WTC11 (cell line): ENCODE results near the gene UNC79. TPM values are rescaled to one million over a fixed set of nuclear protein-coding genes. Genes with fewer than 3 reads are reported as not detected.
A peak's percentile ranks its signal among the peaks of the same experiment; 100 is the strongest.

Experiments used
- ATAC-seq: fragments of 200-7000 bp; cut with Tn5 transposase; 2 replicates; pipeline ENCODE4 v1.10.0; 2021; ENCODE audit warnings: mild to moderate bottlenecking, moderate library complexity
- CTCF ChIA-PET: fragments of 300-600 bp; sonication (Branson Sonifier 250); formaldehyde crosslinking; loops from one replicate; lab custom pipeline; 2021; ENCODE audit warnings: antibody characterized with exemption; lab: Charles Lee
- POLR2A ChIA-PET: fragments of 350-600 bp; sonication (Branson Sonifier 250); formaldehyde crosslinking; loops from one replicate; lab custom pipeline; 2021; ENCODE audit warnings: antibody characterized with exemption; lab: Charles Lee
- DNase-seq: peaks from one replicate; pipeline ENCODE4 v3.0.0; 2021; ENCODE audit warnings: low spot score
- H3K27ac Mint-ChIP-seq: 2 replicates; pipeline ENCODE4 v1.8.0; 2021; ENCODE audit warnings: mixed read lengths
- H3K27me3 Mint-ChIP-seq: 2 replicates; pipeline ENCODE4 v1.8.0; 2021; ENCODE audit warnings: low read depth, mild to moderate bottlenecking, moderate library complexity, mixed read lengths
- H3K36me3 Mint-ChIP-seq: 2 replicates; pipeline ENCODE4 v1.8.0; 2021; ENCODE audit warnings: mixed read lengths
- H3K4me1 Mint-ChIP-seq: 2 replicates; pipeline ENCODE4 v1.8.0; 2022; ENCODE audit warnings: mixed read lengths
- H3K4me3 Mint-ChIP-seq: 2 replicates; pipeline ENCODE4 v1.8.0; 2021; ENCODE audit warnings: mild to moderate bottlenecking, moderate library complexity, mixed read lengths
- H3K9me3 Mint-ChIP-seq: 2 replicates; pipeline ENCODE4 v1.8.0; 2021; ENCODE audit warnings: mixed read lengths
- ATF6 ChIP-seq: sonication (generic); formaldehyde crosslinking; IDR thresholded peaks from 2 replicates; pipeline ENCODE4 v1.8.1; 2023; ENCODE audit warnings: mild to moderate bottlenecking, missing genetic modification reagents
- CBFB ChIP-seq: sonication (generic); formaldehyde crosslinking; IDR thresholded peaks from 2 replicates; pipeline ENCODE4 v1.8.1; 2022; ENCODE audit warnings: mild to moderate bottlenecking, low read depth, missing genetic modification reagents
- CDX4 ChIP-seq: fragments of 250-450 bp; sonication (Bioruptor Pico); IDR thresholded peaks from 2 replicates; pipeline ENCODE4 v1.9.0; 2021; ENCODE audit warnings: moderate library complexity, mild to moderate bottlenecking, inconsistent platforms, borderline replicate concordance
- CTCF ChIP-seq: fragments of 200-600 bp; IDR thresholded peaks from 2 replicates; pipeline ENCODE4 v1.8.0; 2022; ENCODE audit warnings: antibody characterized with exemption
- E2F1 ChIP-seq: sonication (generic); formaldehyde crosslinking; IDR thresholded peaks from 2 replicates; pipeline ENCODE4 v1.8.0; 2022; ENCODE audit warnings: mild to moderate bottlenecking, missing genetic modification reagents
- ETV6 ChIP-seq: sonication (generic); formaldehyde crosslinking; IDR thresholded peaks from 2 replicates; pipeline ENCODE4 v1.8.1; 2022; ENCODE audit warnings: mild to moderate bottlenecking, missing genetic modification reagents
- IRF2 ChIP-seq: sonication (generic); formaldehyde crosslinking; IDR thresholded peaks from 2 replicates; pipeline ENCODE4 v1.8.0; 2022; ENCODE audit warnings: low read depth, missing genetic modification reagents, borderline replicate concordance
- JAZF1 ChIP-seq: fragments of 250-450 bp; sonication (Bioruptor Pico); IDR thresholded peaks from 2 replicates; pipeline ENCODE4 v1.9.0; 2021; ENCODE audit warnings: moderate library complexity, mild to moderate bottlenecking, inconsistent platforms
- KAT7 ChIP-seq: sonication (generic); formaldehyde crosslinking; IDR thresholded peaks from 2 replicates; pipeline ENCODE4 v1.8.1; 2023; ENCODE audit warnings: missing genetic modification reagents, mild to moderate bottlenecking, borderline replicate concordance
- NR3C1 ChIP-seq: sonication (generic); formaldehyde crosslinking; conservative IDR thresholded peaks from 2 replicates; pipeline ENCODE4 v1.8.1; 2023; ENCODE audit warnings: low read depth, mild to moderate bottlenecking, missing genetic modification reagents
- ZNF512 ChIP-seq: sonication (generic); formaldehyde crosslinking; IDR thresholded peaks from 2 replicates; pipeline ENCODE4 v1.8.1; 2022; ENCODE audit warnings: missing genetic modification reagents, borderline replicate concordance
- ZNF671 ChIP-seq: fragments of 250-450 bp; sonication (Bioruptor Pico); IDR thresholded peaks from 2 replicates; pipeline ENCODE4 v1.8.0; 2021; ENCODE audit warnings: mild to moderate bottlenecking
- total RNA-seq: library from RNA; stranded (reverse); gene quantifications from 3 replicates; pipeline ENCODE4 v1.2.3, GENCODE V29; 2021

UNC79 gene
- total RNA-seq, 1 experiment from 2014 or later = 2.1 TPM

- TF ChIP-seq CTCF (no peak), E2F1 (CRISPR knock-in tag) (no peak), IRF2 (CRISPR knock-in tag) (no peak), ZNF512 (CRISPR knock-in tag) (no peak), ZNF671 (CRISPR knock-in tag) (no peak), JAZF1 (CRISPR knock-in tag) (no peak), NR3C1 (CRISPR knock-in tag) (no peak)
- TF ChIP-seq, all 79 proteins: peak for 0
These were observed 290.3 kb downstream of the UNC79 start (continued) for GRCh38 chr14:93720981-93721483.

GRCh38 chr14:93723001-93723400 lies 292.3 kb downstream of the UNC79 start:
- DNase-seq (no peak), ATAC-seq (no peak)
- no peak for TF ChIP-seq CBFB (CRISPR knock-in tag)
- Mint-ChIP-seq H3K27ac (no peak overlapping the region), H3K4me1 (peaks cover 4% of the 10 kb centered on the region; the same call in 1 of the 2 replicates), H3K4me3 (no peak overlapping the region), H3K9me3 (peaks cover 5% of the 10 kb centered on the region; the same call in 1 of the 2 replicates), H3K27me3 (no peaks in the 10 kb centered on the region), H3K36me3 (no peaks in the 10 kb centered on the region)
- POLR2A ChIA-PET = no interaction called here
- CTCF ChIA-PET = no interaction called here

GRCh38 chr14:93725002-93725582 lies 294.4 kb downstream of the UNC79 start:
- peaks cover 4% of the 10 kb centered on the region; the same call in 1 of the 2 replicates for H3K4me1 Mint-ChIP-seq
- POLR2A ChIA-PET = no interaction called here
- no peaks in the 10 kb centered on the region for H3K36me3 Mint-ChIP-seq
- no peaks in the 10 kb centered on the region for H3K27me3 Mint-ChIP-seq
- no peak overlapping the region for H3K4me3 Mint-ChIP-seq
- TF ChIP-seq ATF6 (CRISPR knock-in tag) = no peak
- TF ChIP-seq KAT7 (CRISPR knock-in tag) = no peak
- no peak for TF ChIP-seq CBFB (CRISPR knock-in tag)
- TF ChIP-seq CDX4 = no peak
- TF ChIP-seq ETV6 (CRISPR knock-in tag) = no peak
- ATAC-seq (peak; percentile 33; the same call in 1 of the 2 replicates), DNase-seq (no peak)
- H3K27ac Mint-ChIP-seq = no peak overlapping the region
- H3K9me3 Mint-ChIP-seq = peaks cover 5% of the 10 kb centered on the region; the same call in 1 of the 2 replicates
- CTCF ChIA-PET = interaction anchor here (0.6 to 2.9 kb wide), 6 partner anchors 9 to 527 kb away, joined by 3 to 9 read pairs (median 6); no protein-coding TSS in a partner anchor
